ENCODE data around the gene AQR. TPM values are rescaled to one million over a fixed set of nuclear protein-coding genes. Genes with fewer than 3 reads are reported as not detected.
A peak's percentile ranks its signal among the peaks of the same experiment; 100 is the strongest.

The AQR gene
- total and polyA plus RNA-seq, 2 of the 4 experiments (the other 2 are of a cell fraction): 17.9 to 29.6 TPM

GRCh38 chr15:34815836-34816235 is 153.7 kb downstream of the AQR start:
- Histone ChIP-seq H3K9me3 (ENCODE audit: control insufficient read depth, insufficient read depth, low read length) (no peaks in the 10 kb centered on the region), H3K9me1 (ENCODE audit: insufficient read depth, low read length) (peaks cover 12% of the 10 kb centered on the region), H3K79me1 (ENCODE audit: low read depth in 1 of 2, low read length in 2 of 2) (peaks cover 0 to 3% of the 10 kb centered on the region in 2 experiments; a peak in 1 of 4 replicates), H2AFZ (replicated peaks; ENCODE audit: low read length, poor library complexity) (no peak overlapping the region), H3K14ac (replicated peaks; ENCODE audit: low read depth, low read length) (no peak overlapping the region), H2AK5ac (ENCODE audit: low read depth, low read length) (no peak overlapping the region), H3K27ac (ENCODE audit: insufficient read depth, low read length) (no peak overlapping the region), H2BK120ac (ENCODE audit: low read depth, low read length) (no peak overlapping the region), H3K4me2 (ENCODE audit: low read depth, low read length) (no peak overlapping the region), H2AK9ac (replicated peaks; ENCODE audit: low read depth, low read length, poor library complexity) (no peak overlapping the region), H4K8ac (ENCODE audit: low read depth in 2 of 2, low read length in 2 of 2) (no peak overlapping the region), H2BK5ac (ENCODE audit: low read depth, low read length, poor library complexity, severe bottlenecking) (peak overlapping the region; percentile 57), H4K91ac (ENCODE audit: insufficient read depth, low read depth, low read length) (no peak overlapping the region), H3K36me3 (ENCODE audit: control insufficient read depth, insufficient read depth, low read length) (no peaks in the 10 kb centered on the region), H3K4ac (ENCODE audit: low read depth, low read length) (no peak overlapping the region), H3K18ac (ENCODE audit: low read depth, low read length) (no peak overlapping the region; the same call in 1 of the 2 replicates), H3K4me3 (ENCODE audit: insufficient read depth, low read depth, low read length) (no peak overlapping the region), H3K23ac (ENCODE audit: low read depth, low read length) (no peak overlapping the region), H2BK15ac (ENCODE audit: low read depth, low read length) (no peak overlapping the region), H3K56ac (ENCODE audit: extremely low read depth, insufficient read depth, low read length) (no peak overlapping the region), H3K27me3 (ENCODE audit: control insufficient read depth, insufficient read depth, low read length) (peaks cover 2% of the 10 kb centered on the region; the same call in 1 of the 2 replicates), H3K9ac (ENCODE audit: low read depth, low read length) (no peak overlapping the region), H3K4me1 (ENCODE audit: control insufficient read depth, insufficient read depth, low read length) (peaks cover 23% of the 10 kb centered on the region), H4K20me1 (ENCODE audit: insufficient read depth, low read length) (no peaks in the 10 kb centered on the region), H2BK20ac (ENCODE audit: low read depth, low read length) (no peak overlapping the region), H4K5ac (ENCODE audit: low read depth, low read length) (no peak overlapping the region)
- TF ChIP-seq RAD21 (IDR thresholded peaks at IDR 0.05; ENCODE audit: low read length) (no peak), CEBPB (IDR thresholded peaks at IDR 0.05; ENCODE audit: low read depth, low read length) (no peak), MAZ (IDR thresholded peaks at IDR 0.05; ENCODE audit: borderline replicate concordance, low read depth, low read length) (no peak), NFE2L2 (IDR thresholded peaks at IDR 0.05; ENCODE audit: low read depth, low read length) (no peak), MXI1 (IDR thresholded peaks at IDR 0.05; ENCODE audit: borderline replicate concordance, low read depth, low read length) (no peak), MAFK (IDR thresholded peaks at IDR 0.05; ENCODE audit: low read depth, low read length) (no peak), USF2 (IDR thresholded peaks at IDR 0.05; ENCODE audit: low read depth, low read length) (no peak), FOS (IDR thresholded peaks at IDR 0.05; ENCODE audit: low read depth, low read length) (no peak), CHD1 (IDR thresholded peaks at IDR 0.05; ENCODE audit: low read depth, low read length) (no peak)
- ChIA-PET CTCF (no interaction called here), POLR2A (ENCODE audit: unreplicated experiment) (no interaction called here)
- DNase-seq (peak; percentile 69), ATAC-seq (ENCODE audit: low read depth) (peak; percentile 44)
- in situ Hi-C loops (cut with MboI; ENCODE audit: low sequenced_read_pairs): no loop called here
- dilution Hi-C loops (cut with HindIII; ENCODE audit: low sequenced_read_pairs, unreplicated experiment): no loop called here
- intact Hi-C loops (cut with micrococcal nuclease): no loop called here
- BruUV-seq (replicated peaks): no TSS peak
- WGBS, 2 experiments (ENCODE audit: extremely low coverage in 2 of 2, insufficient read length in 1 of 2): no CpG with 5 or more reads among the region's 1 CpG

Measured in IMR-90 (cell line).